HG03565 (cell line): Measurements from ENCODE around the gene DSCAM.
"Not testable (repeated sequence)": the region's sequence is repeated elsewhere in the genome, so short reads cannot be mapped to it uniquely, and the experiment has no call there.

Source experiments
- ATAC-seq: cut with Tn5 transposase; IDR thresholded peaks from one replicate; pipeline ENCODE4 v1.9.1; 2021; ENCODE audit warnings: mild to moderate bottlenecking, moderate library complexity; ENCODE audit not compliant: unreplicated experiment

Gene DSCAM

GRCh38 chr21:40269239-40269638 is 577.7 kb downstream of the DSCAM start:
- ATAC-seq, result no peak

- ATAC-seq, result not testable (repeated sequence)
Measured at GRCh38 chr21:40258456-40258855, 588.5 kb downstream of the DSCAM start.

GRCh38 chr21:40257342-40257741 is 589.6 kb downstream of the DSCAM start:
- ATAC-seq, result no peak

GRCh38 chr21:40255518-40256444 is 591.2 kb downstream of the DSCAM start:
- no peak for ATAC-seq

GRCh38 chr21:40254540-40255465 is 592.2 kb downstream of the DSCAM start:
- no peak for ATAC-seq

GRCh38 chr21:40253112-40253511 is 593.8 kb downstream of the DSCAM start:
- no peak for ATAC-seq

- no peak for ATAC-seq
Measured at GRCh38 chr21:40250514-40251294, 596.3 kb downstream of the DSCAM start.

- no peak for ATAC-seq
Measured at GRCh38 chr21:40244981-40245380, 602.0 kb downstream of the DSCAM start.

- ATAC-seq, result no peak
Measured at GRCh38 chr21:40243685-40244084, 603.3 kb downstream of the DSCAM start.

- no peak for ATAC-seq
Measured at GRCh38 chr21:40242586-40243265, 604.2 kb downstream of the DSCAM start.

GRCh38 chr21:40235528-40235927 is 611.4 kb downstream of the DSCAM start:
- no peak for ATAC-seq

GRCh38 chr21:40231979-40232378 is 615.0 kb downstream of the DSCAM start:
- ATAC-seq, result no peak

- no peak for ATAC-seq
Measured at GRCh38 chr21:40227096-40227495, 619.9 kb downstream of the DSCAM start.

- ATAC-seq, result no peak
Measured at GRCh38 chr21:40215941-40216340, 631.0 kb downstream of the DSCAM start.

GRCh38 chr21:40210251-40210650 is 636.7 kb downstream of the DSCAM start:
- no peak for ATAC-seq

- no peak for ATAC-seq
Measured at GRCh38 chr21:40208948-40209345, 638.0 kb downstream of the DSCAM start.

GRCh38 chr21:40208206-40208947 is 638.6 kb downstream of the DSCAM start:
- no peak for ATAC-seq

- no peak for ATAC-seq
Measured at GRCh38 chr21:40200946-40201345, 646.0 kb downstream of the DSCAM start.

- ATAC-seq, result no peak
Measured at GRCh38 chr21:40200126-40200525, 646.8 kb downstream of the DSCAM start.
